SU-DHL-6 (cell line): ENCODE results near the gene RASL11B.

ENCODE experiments used
- H2AFZ ChIP-seq: fragments of 200-600 bp; sonication (generic); 2 replicates; pipeline ENCODE4 v1.6.1; 2014; ENCODE audit warnings: low read depth, mild to moderate bottlenecking, moderate library complexity, mixed read lengths, antibody characterized with exemption, low read length; ENCODE audit not compliant: severe bottlenecking
- H3F3A ChIP-seq: fragments of 200-600 bp; shearing (Covaris generic); 2 replicates; pipeline ENCODE4 v1.6.0; 2016; ENCODE audit warnings: antibody characterized with exemption, mild to moderate bottlenecking; ENCODE audit not compliant: insufficient read depth
- H3K27ac ChIP-seq: fragments of 200-600 bp; sonication (generic); 2 replicates; pipeline ENCODE4 v1.5.1; 2016; ENCODE audit warnings: low read depth, mild to moderate bottlenecking, low read length, moderate library complexity, mixed read lengths
- H3K27me3 ChIP-seq: fragments of 200-600 bp; sonication (generic), shearing (Covaris generic); 2 replicates; pipeline ENCODE4 v1.6.0; 2014; ENCODE audit warnings: mild to moderate bottlenecking, low read length
- H3K36me3 ChIP-seq: fragments of 200-600 bp; sonication (generic); 2 replicates; pipeline ENCODE4 v1.6.1; 2014; ENCODE audit warnings: mild to moderate bottlenecking, low read length, mixed read lengths
- H3K4me2 ChIP-seq: fragments of 300-600, 200-600 bp; shearing (Covaris generic), sonication (generic); 2 replicates; pipeline ENCODE4 v1.6.0; 2014; ENCODE audit warnings: low read length, low read depth, mild to moderate bottlenecking; ENCODE audit not compliant: poor library complexity, severe bottlenecking
- H3K4me3 ChIP-seq: fragments of 200-600 bp; sonication (generic); 2 replicates; pipeline ENCODE4 v1.5.1; 2014; ENCODE audit warnings: antibody characterized with exemption, low read length, mild to moderate bottlenecking, mixed read lengths; ENCODE audit not compliant: insufficient read depth, poor library complexity, severe bottlenecking
- H3K79me2 ChIP-seq: fragments of 200-600 bp; sonication (generic); 2 replicates; pipeline ENCODE4 v1.6.1; 2014; ENCODE audit warnings: mild to moderate bottlenecking, low read length, moderate library complexity; ENCODE audit not compliant: insufficient read depth
- H3K9ac ChIP-seq: fragments of 200-600 bp; sonication (generic); 2 replicates; pipeline ENCODE4 v1.7.0; 2014; ENCODE audit warnings: mild to moderate bottlenecking, low read length
- H3K9me2 ChIP-seq: fragments of 200-600 bp; sonication (generic); replicated peaks from 2 replicates; pipeline ENCODE4 v1.6.1; 2014; ENCODE audit warnings: low read length; ENCODE audit not compliant: insufficient read depth
- H3K9me3 ChIP-seq: fragments of 200-600 bp; sonication (generic); 2 replicates; pipeline ENCODE4 v1.6.1; 2014; ENCODE audit warnings: low read length, mixed read lengths; ENCODE audit not compliant: insufficient read depth
- H4K20me1 ChIP-seq: fragments of 200-600 bp; sonication (generic); 2 replicates; pipeline ENCODE4 v1.6.1; 2014; ENCODE audit warnings: low read depth, mild to moderate bottlenecking, antibody characterized with exemption, low read length, moderate library complexity, mixed read lengths
- CTCF ChIP-seq: fragments of 200-600 bp; sonication (generic); IDR thresholded peaks from one replicate; pipeline ENCODE4 v1.5.1; 2017; ENCODE audit warnings: antibody characterized with exemption, mild to moderate bottlenecking, low read length, moderate library complexity; ENCODE audit not compliant: insufficient read depth, poor library complexity, severe bottlenecking
- EZH2phosphoT487 ChIP-seq: fragments of 200-600 bp; sonication (generic), shearing (Covaris generic); conservative IDR thresholded peaks from 2 replicates; pipeline ENCODE4 v1.6.1; 2018; ENCODE audit warnings: mild to moderate bottlenecking, antibody characterized with exemption, low read length, moderate library complexity, mixed read lengths

RASL11B gene

GRCh38 chr4:52870225-52870624 lies 8.1 kb downstream of the RASL11B start:
- H3F3A ChIP-seq, result no peaks in the 10 kb centered on the region
- no peak overlapping the region for H2AFZ ChIP-seq
- H3K4me2 ChIP-seq, result no peak overlapping the region
- H3K9me2 ChIP-seq, result no peaks in the 10 kb centered on the region
- no peaks in the 10 kb centered on the region for H4K20me1 ChIP-seq
- no peaks in the 10 kb centered on the region for H3K36me3 ChIP-seq
- no peak for TF ChIP-seq EZH2phosphoT487
- TF ChIP-seq CTCF, result no peak
- H3K27me3 ChIP-seq, result no peaks in the 10 kb centered on the region
- H3K79me2 ChIP-seq, result no peaks in the 10 kb centered on the region
- H3K4me3 ChIP-seq, result no peak overlapping the region
- H3K9me3 ChIP-seq, result no peaks in the 10 kb centered on the region
- no peak overlapping the region for H3K27ac ChIP-seq
- H3K9ac ChIP-seq, result no peak overlapping the region

GRCh38 chr4:52873191-52873590 lies 11.1 kb downstream of the RASL11B start:
- H2AFZ ChIP-seq, result no peak overlapping the region
- H3K9me3 ChIP-seq, result no peaks in the 10 kb centered on the region
- no peaks in the 10 kb centered on the region for H4K20me1 ChIP-seq
- H3K9ac ChIP-seq, result no peak overlapping the region
- no peaks in the 10 kb centered on the region for H3F3A ChIP-seq
- H3K79me2 ChIP-seq, result no peaks in the 10 kb centered on the region
- H3K4me3 ChIP-seq, result no peak overlapping the region
- no peak overlapping the region for H3K4me2 ChIP-seq
- H3K36me3 ChIP-seq, result no peaks in the 10 kb centered on the region
- no peak for TF ChIP-seq EZH2phosphoT487
- H3K27ac ChIP-seq, result no peak overlapping the region
- no peaks in the 10 kb centered on the region for H3K27me3 ChIP-seq
- H3K9me2 ChIP-seq, result no peaks in the 10 kb centered on the region

GRCh38 chr4:52873861-52874343 lies 11.8 kb downstream of the RASL11B start:
- TF ChIP-seq EZH2phosphoT487, result no peak
- Histone ChIP-seq H2AFZ (no peak overlapping the region), H3K27ac (no peak overlapping the region), H3K4me3 (no peak overlapping the region), H3K9me2 (no peaks in the 10 kb centered on the region), H3K9ac (no peak overlapping the region), H3K4me2 (no peak overlapping the region), H3K36me3 (no peaks in the 10 kb centered on the region), H3K9me3 (no peaks in the 10 kb centered on the region), H3K27me3 (no peaks in the 10 kb centered on the region), H3F3A (no peaks in the 10 kb centered on the region), H4K20me1 (no peaks in the 10 kb centered on the region), H3K79me2 (no peaks in the 10 kb centered on the region)

- Histone ChIP-seq H3K27me3 (no peaks in the 10 kb centered on the region), H4K20me1 (no peaks in the 10 kb centered on the region), H3K4me2 (no peak overlapping the region), H3K27ac (no peak overlapping the region), H2AFZ (no peak overlapping the region), H3K36me3 (no peaks in the 10 kb centered on the region), H3F3A (no peaks in the 10 kb centered on the region), H3K9ac (no peak overlapping the region), H3K79me2 (no peaks in the 10 kb centered on the region), H3K9me2 (no peaks in the 10 kb centered on the region), H3K9me3 (no peaks in the 10 kb centered on the region), H3K4me3 (no peak overlapping the region)
- no peak for TF ChIP-seq CTCF
- TF ChIP-seq EZH2phosphoT487, result no peak
These were observed 12.8 kb downstream of the RASL11B start for GRCh38 chr4:52874948-52875347.
